Mesendoderm (in vitro differentiated cells): Measurements from ENCODE around the gene GSTT4.

ENCODE experiments used
- DNase-seq: peaks from one replicate; pipeline ENCODE4 v3.0.0; 2013
- H2AK5ac ChIP-seq: 2 replicates; pipeline ENCODE4 v1.6.1; 2013; ENCODE audit warnings: low read length, inconsistent platforms
- H2BK120ac ChIP-seq: 2 replicates; pipeline ENCODE4 v1.6.1; 2013; ENCODE audit warnings: low read depth, mild to moderate bottlenecking, low read length, moderate library complexity, mixed read lengths
- H2BK15ac ChIP-seq: replicated peaks from 2 replicates; pipeline ENCODE4 v1.6.1; 2013; ENCODE audit warnings: low read depth, mild to moderate bottlenecking, moderate library complexity
- H2BK5ac ChIP-seq: 2 replicates; pipeline ENCODE4 v1.6.1; 2013; ENCODE audit warnings: low read length, inconsistent platforms
- H3K18ac ChIP-seq: 2 replicates; pipeline ENCODE4 v1.6.1; 2013; ENCODE audit warnings: mild to moderate bottlenecking, low read length, mixed read lengths
- H3K23ac ChIP-seq: one replicate; pipeline ENCODE4 v1.6.1; 2013; ENCODE audit warnings: low read length
- H3K27ac ChIP-seq: 2 replicates; pipeline ENCODE4 v1.5.1; 2013; ENCODE audit warnings: low read depth, mild to moderate bottlenecking, inconsistent platforms, low read length, moderate library complexity
- H3K27me3 ChIP-seq: 2 replicates; pipeline ENCODE4 v1.6.1; 2013; ENCODE audit warnings: low read length, control low read depth, mild to moderate bottlenecking, inconsistent platforms; ENCODE audit not compliant: insufficient read depth, poor library complexity
- H3K36me3 ChIP-seq: 2 replicates; pipeline ENCODE4 v1.6.1; 2013; ENCODE audit warnings: low read length, inconsistent platforms; ENCODE audit not compliant: control insufficient read depth, insufficient read depth
- H3K4ac ChIP-seq: one replicate; pipeline ENCODE4 v1.6.1; 2013; ENCODE audit warnings: low read depth, mild to moderate bottlenecking, low read length, moderate library complexity
- H3K4me1 ChIP-seq: 2 replicates; pipeline ENCODE4 v1.6.1; 2013; ENCODE audit warnings: low read depth, low read length, inconsistent platforms; ENCODE audit not compliant: control insufficient read depth
- H3K4me2 ChIP-seq: 2 replicates; pipeline ENCODE4 v1.6.1; 2013; ENCODE audit warnings: low read length
- H3K4me3 ChIP-seq: 2 replicates; pipeline ENCODE4 v1.5.1; 2013; ENCODE audit warnings: mild to moderate bottlenecking, low read length
- H3K56ac ChIP-seq: one replicate; pipeline ENCODE4 v1.6.1; 2013; ENCODE audit warnings: low read length
- H3K79me1 ChIP-seq: 2 replicates; pipeline ENCODE4 v1.6.1; 2013; ENCODE audit warnings: low read length, inconsistent platforms
- H3K79me2 ChIP-seq: 2 replicates; pipeline ENCODE4 v1.6.1; 2013; ENCODE audit warnings: mild to moderate bottlenecking, low read length; ENCODE audit not compliant: control insufficient read depth, insufficient read depth
- H3K9ac ChIP-seq: 2 replicates; pipeline ENCODE4 v1.6.1; 2013; ENCODE audit warnings: low read length, inconsistent platforms
- H4K5ac ChIP-seq: one replicate; pipeline ENCODE4 v1.6.1; 2013; ENCODE audit warnings: low read length
- H4K8ac ChIP-seq: one replicate; pipeline ENCODE4 v1.6.1; 2013; ENCODE audit warnings: low read depth, mild to moderate bottlenecking, control low read depth, low read length, moderate library complexity
- WGBS: extraction: QIAGEN DNeasy Blood & Tissue Kit; methylation state at CpG from one replicate; pipeline ENCODE4 v1.1.7; 2013; ENCODE audit warnings: low lambda C conversion rate, missing lambda C conversion rate; ENCODE audit not compliant: insufficient coverage; ENCODE audit errors: extremely low coverage; 5-methylcytosine and 5-hydroxymethylcytosine counted together

GSTT4 gene

GRCh38 chr22:24024354-24024753 lies 19.1 kb upstream of the GSTT4 start:
- no peak for DNase-seq
- H2BK15ac ChIP-seq, result no peak overlapping the region
- H3K9ac ChIP-seq, result no peak overlapping the region
- H3K79me1 ChIP-seq, result peaks cover 10% of the 10 kb centered on the region
- no CpG with 5 or more reads among the region's 3 CpGs for WGBS
- H2AK5ac ChIP-seq, result no peak overlapping the region
- H3K56ac ChIP-seq, result no peak overlapping the region
- no peak overlapping the region for H2BK5ac ChIP-seq
- H2BK120ac ChIP-seq, result no peak overlapping the region
- H3K4me1 ChIP-seq, result no peaks in the 10 kb centered on the region
- no peak overlapping the region for H3K4me2 ChIP-seq
- H3K18ac ChIP-seq, result no peak overlapping the region
- H4K8ac ChIP-seq, result no peak overlapping the region
- H3K4me3 ChIP-seq, result no peak overlapping the region
- H3K4ac ChIP-seq, result no peak overlapping the region
- peaks cover 2% of the 10 kb centered on the region for H3K79me2 ChIP-seq
- no peaks in the 10 kb centered on the region for H3K36me3 ChIP-seq
- H3K23ac ChIP-seq, result no peak overlapping the region
- no peaks in the 10 kb centered on the region for H3K27me3 ChIP-seq
- no peak overlapping the region for H4K5ac ChIP-seq
- no peak overlapping the region for H3K27ac ChIP-seq

GRCh38 chr22:24023204-24023789 lies 18.0 kb upstream of the GSTT4 start:
- Histone ChIP-seq H2AK5ac (no peak overlapping the region), H2BK15ac (no peak overlapping the region)

GRCh38 chr22:24021304-24021703 lies 16.1 kb upstream of the GSTT4 start:
- no peak for DNase-seq
- no peaks in the 10 kb centered on the region for H3K36me3 ChIP-seq
- H3K27ac ChIP-seq, result no peak overlapping the region
- no peak overlapping the region for H3K56ac ChIP-seq
- H2BK15ac ChIP-seq, result no peak overlapping the region
- H3K4me1 ChIP-seq, result no peaks in the 10 kb centered on the region
- no peak overlapping the region for H3K4me2 ChIP-seq
- no peaks in the 10 kb centered on the region for H3K27me3 ChIP-seq
- H3K23ac ChIP-seq, result no peak overlapping the region
- H2AK5ac ChIP-seq, result no peak overlapping the region
- H3K18ac ChIP-seq, result no peak overlapping the region
- H3K9ac ChIP-seq, result no peak overlapping the region
- H4K8ac ChIP-seq, result no peak overlapping the region
- H3K79me2 ChIP-seq, result peaks cover 1% of the 10 kb centered on the region
- H2BK5ac ChIP-seq, result no peak overlapping the region
- no peak overlapping the region for H2BK120ac ChIP-seq
- no CpG with 5 or more reads among the region's 3 CpGs for WGBS
- H3K4me3 ChIP-seq, result no peak overlapping the region
- H4K5ac ChIP-seq, result no peak overlapping the region
- no peak overlapping the region for H3K4ac ChIP-seq
- H3K79me1 ChIP-seq, result peaks cover 2% of the 10 kb centered on the region

More at GRCh38 chr22:24023204-24023789, 18.0 kb upstream of the GSTT4 start:
- Histone ChIP-seq H3K9ac (no peak overlapping the region), H4K5ac (no peak overlapping the region), H3K79me2 (no peaks in the 10 kb centered on the region), H3K4me3 (no peak overlapping the region), H3K4me1 (no peaks in the 10 kb centered on the region), H3K36me3 (no peaks in the 10 kb centered on the region), H2BK120ac (no peak overlapping the region), H3K79me1 (peaks cover 7% of the 10 kb centered on the region), H3K4me2 (no peak overlapping the region), H2BK5ac (no peak overlapping the region), H3K4ac (no peak overlapping the region), H3K23ac (no peak overlapping the region), H3K56ac (no peak overlapping the region), H3K27me3 (no peaks in the 10 kb centered on the region), H3K27ac (no peak overlapping the region), H3K18ac (no peak overlapping the region), H4K8ac (no peak overlapping the region)
- DNase-seq, result no peak

- Histone ChIP-seq H3K27me3 (no peaks in the 10 kb centered on the region), H3K27ac (no peak overlapping the region), H2BK120ac (no peak overlapping the region), H2BK5ac (no peak overlapping the region), H4K5ac (no peak overlapping the region), H3K56ac (no peak overlapping the region), H3K79me2 (peaks cover 15% of the 10 kb centered on the region), H3K23ac (no peak overlapping the region), H3K79me1 (peaks cover 7% of the 10 kb centered on the region), H3K18ac (no peak overlapping the region), H3K4ac (no peak overlapping the region), H3K4me3 (no peak overlapping the region), H4K8ac (no peak overlapping the region), H3K4me2 (no peak overlapping the region), H3K9ac (no peak overlapping the region), H3K36me3 (no peaks in the 10 kb centered on the region), H2AK5ac (no peak overlapping the region), H3K4me1 (peaks cover 3% of the 10 kb centered on the region), H2BK15ac (no peak overlapping the region)
- DNase-seq, result no peak
- WGBS, result no CpG with 5 or more reads among the region's 1 CpG
These were observed 10.9 kb upstream of the GSTT4 start for GRCh38 chr22:24016156-24016555.

GRCh38 chr22:24011735-24012068 lies 6.4 kb upstream of the GSTT4 start:
- WGBS, result no CpG with 5 or more reads among the region's 10 CpGs
- H4K5ac ChIP-seq, result no peak overlapping the region

GRCh38 chr22:24010018-24010391 lies 4.8 kb upstream of the GSTT4 start:
- no CpG with 5 or more reads among the region's 2 CpGs for WGBS
- H3K4me2 ChIP-seq, result no peak overlapping the region

More at GRCh38 chr22:24011735-24012068, 6.4 kb upstream of the GSTT4 start:
- no peak overlapping the region for H3K4ac ChIP-seq
- H2BK5ac ChIP-seq, result no peak overlapping the region
- H3K4me2 ChIP-seq, result peak overlapping the region; percentile 51
- H3K56ac ChIP-seq, result peak overlapping the region; percentile 88
- peak; percentile 40 for DNase-seq
- H3K18ac ChIP-seq, result no peak overlapping the region
- H2BK15ac ChIP-seq, result no peak overlapping the region
- H3K23ac ChIP-seq, result no peak overlapping the region
- no peaks in the 10 kb centered on the region for H3K36me3 ChIP-seq
- peak overlapping the region; percentile 83 for H3K4me3 ChIP-seq
- H3K9ac ChIP-seq, result peak overlapping the region; percentile 83
- H4K8ac ChIP-seq, result no peak overlapping the region
- no peak overlapping the region for H2BK120ac ChIP-seq
- H3K27me3 ChIP-seq, result no peaks in the 10 kb centered on the region
- peaks cover 3% of the 10 kb centered on the region for H3K4me1 ChIP-seq
- H2AK5ac ChIP-seq, result no peak overlapping the region
- no peak overlapping the region for H3K27ac ChIP-seq
- peaks cover 7% of the 10 kb centered on the region for H3K79me1 ChIP-seq
- peaks cover 13% of the 10 kb centered on the region for H3K79me2 ChIP-seq

More at GRCh38 chr22:24010018-24010391, 4.8 kb upstream of the GSTT4 start:
- Histone ChIP-seq H3K56ac (no peak overlapping the region), H3K4ac (no peak overlapping the region), H3K18ac (no peak overlapping the region), H3K27me3 (no peaks in the 10 kb centered on the region), H3K79me1 (peaks cover 7% of the 10 kb centered on the region), H3K23ac (no peak overlapping the region), H2BK15ac (no peak overlapping the region), H3K4me3 (no peak overlapping the region), H2BK5ac (no peak overlapping the region), H3K9ac (no peak overlapping the region), H2AK5ac (no peak overlapping the region), H4K8ac (no peak overlapping the region), H4K5ac (no peak overlapping the region), H2BK120ac (no peak overlapping the region), H3K4me1 (peaks cover 3% of the 10 kb centered on the region), H3K79me2 (peaks cover 13% of the 10 kb centered on the region), H3K36me3 (no peaks in the 10 kb centered on the region), H3K27ac (no peak overlapping the region)
- DNase-seq, result no peak
